ENCODE measurements around the gene SCN8A. TPM values are rescaled to one million over a fixed set of nuclear protein-coding genes. Genes with fewer than 3 reads are reported as not detected.

The SCN8A gene
- total RNA-seq, 1 donor from 2014 or later = 2.0 TPM

DNA sequence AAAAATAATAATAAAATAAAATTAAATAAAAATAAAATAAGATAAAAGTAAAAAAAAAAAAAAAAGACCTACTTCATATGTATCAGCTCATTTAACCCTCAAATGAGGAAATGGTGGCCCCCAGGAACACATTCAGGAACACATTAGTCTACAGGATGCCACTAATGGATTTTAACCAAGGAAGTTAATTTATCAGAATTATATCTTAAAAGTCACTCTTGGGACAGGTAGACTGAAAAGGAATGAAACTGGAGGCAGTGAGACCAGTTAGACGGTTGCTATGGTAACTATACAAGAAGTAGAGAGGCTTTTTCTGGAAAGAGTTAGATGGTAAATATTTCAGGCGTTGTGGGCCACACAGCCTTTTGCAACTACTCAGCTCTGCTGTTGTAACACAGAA is 54.9 kb downstream of the SCN8A start:
- intact Hi-C loops (cut with DNase I) = no loop called here
- Histone ChIP-seq H3K36me3 (no peaks in the 10 kb centered on the region), H3K4me3 (no peak overlapping the region), H3K27me3 (no peaks in the 10 kb centered on the region), H3K9me3 (peaks cover 0 to 11% of the 10 kb centered on the region in 2 donors), H3K27ac (no peak overlapping the region), H3K4me1 (no peaks in the 10 kb centered on the region)
- DNase-seq (ENCODE audit: low spot score in 2 of 2) = no peak
- no peak for TF ChIP-seq CTCF (IDR thresholded peaks at IDR 0.05)

DNA sequence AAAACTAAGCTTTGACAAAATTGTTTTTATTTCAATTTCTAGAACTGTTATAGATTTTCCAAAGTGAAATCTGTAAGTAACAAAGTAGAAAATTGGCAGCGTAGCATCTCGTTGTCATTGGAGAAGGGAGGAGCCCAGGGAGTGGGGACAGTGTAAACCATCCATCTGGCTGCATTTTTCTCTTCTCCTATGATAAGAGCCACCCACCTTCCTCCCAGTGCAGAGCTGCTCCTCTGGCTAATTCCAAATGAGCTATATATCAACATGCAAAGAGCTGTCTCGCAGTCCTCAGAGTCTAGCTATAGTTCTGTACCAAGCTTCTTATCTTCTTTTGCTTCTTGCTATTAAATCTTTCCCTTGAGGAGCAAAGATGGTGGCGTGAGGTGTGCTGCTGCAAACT is 56.6 kb downstream of the SCN8A start:
- intact Hi-C loops (cut with DNase I) = no loop called here
- H3K4me1 ChIP-seq = no peaks in the 10 kb centered on the region
- no peaks in the 10 kb centered on the region for H3K27me3 ChIP-seq
- no peak overlapping the region for H3K27ac ChIP-seq
- DNase-seq (ENCODE audit: low spot score in 2 of 2) = no peak
- H3K9me3 ChIP-seq = peaks cover 0 to 11% of the 10 kb centered on the region in 2 donors
- no peak for TF ChIP-seq CTCF (IDR thresholded peaks at IDR 0.05)
- H3K4me3 ChIP-seq = no peak overlapping the region
- no peaks in the 10 kb centered on the region for H3K36me3 ChIP-seq

DNA sequence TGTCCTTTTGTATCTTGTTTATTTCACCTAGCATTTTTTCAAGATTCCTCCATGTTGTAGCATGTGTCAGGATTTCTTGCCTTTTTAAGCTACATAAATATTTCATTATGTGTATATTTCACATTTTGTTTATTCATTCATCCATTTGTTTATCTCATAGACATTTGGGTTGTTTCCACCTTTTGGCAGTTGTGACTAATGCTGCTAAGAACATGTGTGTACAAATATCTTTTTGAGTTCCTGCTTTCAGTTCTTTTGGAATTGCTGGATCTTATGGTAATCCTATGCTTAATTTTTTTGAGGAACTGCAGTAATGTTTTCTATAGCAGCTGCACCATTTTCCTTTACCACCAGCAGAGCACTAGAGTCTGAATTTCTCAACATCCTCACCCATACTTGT is 62.4 kb downstream of the SCN8A start:
- H3K4me1 ChIP-seq = no peaks in the 10 kb centered on the region
- intact Hi-C loops (cut with DNase I) = no loop called here
- H3K4me3 ChIP-seq = no peak overlapping the region
- peaks cover 0 to 11% of the 10 kb centered on the region in 2 donors for H3K9me3 ChIP-seq
- H3K27ac ChIP-seq = no peak overlapping the region
- H3K36me3 ChIP-seq = no peaks in the 10 kb centered on the region
- DNase-seq (ENCODE audit: low spot score in 2 of 2) = no peak
- no peak for TF ChIP-seq CTCF (IDR thresholded peaks at IDR 0.05)
- H3K27me3 ChIP-seq = no peaks in the 10 kb centered on the region

DNA sequence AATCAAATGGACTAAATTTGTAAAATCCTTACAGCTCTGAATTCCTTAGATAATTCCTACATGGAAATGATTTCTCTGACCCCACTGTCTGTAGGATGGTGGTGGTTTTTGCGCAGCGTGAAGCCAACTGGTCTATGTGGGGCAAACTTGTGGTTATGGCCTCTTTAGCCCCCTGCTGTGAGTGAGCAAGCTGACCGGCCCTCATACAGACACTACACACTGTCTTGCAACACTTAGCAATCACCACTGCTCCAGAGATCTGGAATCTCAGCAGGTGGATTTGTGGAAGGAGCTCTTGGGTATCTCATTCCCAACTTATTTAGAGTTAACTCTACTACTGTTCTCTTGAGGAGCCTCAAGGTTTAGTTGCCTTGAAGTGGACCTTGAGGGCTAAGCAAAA is 70.2 kb downstream of the SCN8A start:
- Histone ChIP-seq H3K4me1 (no peaks in the 10 kb centered on the region), H3K9me3 (no peaks in the 10 kb centered on the region), H3K36me3 (no peaks in the 10 kb centered on the region), H3K4me3 (no peak overlapping the region), H3K27me3 (no peaks in the 10 kb centered on the region), H3K27ac (no peak overlapping the region)
- no peak for TF ChIP-seq CTCF (IDR thresholded peaks at IDR 0.05)
- intact Hi-C loops (cut with DNase I) = no loop called here
- no peak for DNase-seq (ENCODE audit: low spot score in 2 of 2)

GRCh38 chr12:51661836-51662235 is 70.8 kb downstream of the SCN8A start:
- Histone ChIP-seq H3K27me3 (no peaks in the 10 kb centered on the region), H3K9me3 (no peaks in the 10 kb centered on the region), H3K27ac (no peak overlapping the region), H3K4me1 (no peaks in the 10 kb centered on the region), H3K4me3 (no peak overlapping the region), H3K36me3 (no peaks in the 10 kb centered on the region)
- intact Hi-C loops (cut with DNase I) = no loop called here
- no peak for TF ChIP-seq CTCF (IDR thresholded peaks at IDR 0.05)
- DNase-seq (ENCODE audit: low spot score in 2 of 2) = no peak

GRCh38 chr12:51662728-51663154 is 71.7 kb downstream of the SCN8A start:
- TF ChIP-seq CTCF (IDR thresholded peaks at IDR 0.05) = no peak
- intact Hi-C loops (cut with DNase I) = no loop called here

More at GRCh38 chr12:51662728-51663154, 71.7 kb downstream of the SCN8A start:
- Histone ChIP-seq H3K36me3 (no peaks in the 10 kb centered on the region), H3K27me3 (no peaks in the 10 kb centered on the region), H3K27ac (no peak overlapping the region), H3K9me3 (no peaks in the 10 kb centered on the region), H3K4me1 (no peaks in the 10 kb centered on the region), H3K4me3 (no peak overlapping the region)
- no peak for DNase-seq (ENCODE audit: low spot score in 2 of 2)
